ENCODE measurements around the gene EIF4B.

Gene EIF4B

GRCh38 chr12:53078425-53079225 is 72.4 kb downstream of the EIF4B start:
- Histone ChIP-seq H3K36me3 (ENCODE audit: insufficient read depth, low read length) (peaks cover 22% of the 10 kb centered on the region), H4K20me1 (ENCODE audit: insufficient read depth, low read length) (no peaks in the 10 kb centered on the region), H3K27me3 (ENCODE audit: insufficient read depth, low read length, poor library complexity) (no peaks in the 10 kb centered on the region), H3K27ac (ENCODE audit: low read length) (peak overlapping the region; percentile 56), H3K79me2 (ENCODE audit: insufficient read depth, low read length) (peaks cover 9% of the 10 kb centered on the region), H3K9ac (ENCODE audit: low read depth, low read length) (peak overlapping the region; percentile 64), H2AFZ (ENCODE audit: low read depth, low read length) (peak overlapping the region; percentile 72), H3K9me3 (ENCODE audit: insufficient read depth, low read length, severe bottlenecking) (no peaks in the 10 kb centered on the region), H3K4me2 (ENCODE audit: insufficient read depth, low read length) (peak overlapping the region; percentile 82), H3K4me1 (ENCODE audit: insufficient read depth, low read length) (peaks cover 19% of the 10 kb centered on the region), H3K4me3 (ENCODE audit: low read depth in 1 of 2, low read length in 2 of 2) (peak overlapping the region; percentile 51 to 63; a peak in 3 of 4 replicates)
- no peak for DNase-seq
- TF ChIP-seq CTCF (IDR thresholded peaks at IDR 0.05; ENCODE audit: borderline replicate concordance, extremely low read depth, low read length, poor library complexity, severe bottlenecking) (no peak), EZH2 (IDR thresholded peaks at IDR 0.05; ENCODE audit: borderline replicate concordance, low read depth, low read length, severe bottlenecking) (no peak)
- ATAC-seq (ENCODE audit: insufficient read depth, low read depth) = no peak

DNA sequence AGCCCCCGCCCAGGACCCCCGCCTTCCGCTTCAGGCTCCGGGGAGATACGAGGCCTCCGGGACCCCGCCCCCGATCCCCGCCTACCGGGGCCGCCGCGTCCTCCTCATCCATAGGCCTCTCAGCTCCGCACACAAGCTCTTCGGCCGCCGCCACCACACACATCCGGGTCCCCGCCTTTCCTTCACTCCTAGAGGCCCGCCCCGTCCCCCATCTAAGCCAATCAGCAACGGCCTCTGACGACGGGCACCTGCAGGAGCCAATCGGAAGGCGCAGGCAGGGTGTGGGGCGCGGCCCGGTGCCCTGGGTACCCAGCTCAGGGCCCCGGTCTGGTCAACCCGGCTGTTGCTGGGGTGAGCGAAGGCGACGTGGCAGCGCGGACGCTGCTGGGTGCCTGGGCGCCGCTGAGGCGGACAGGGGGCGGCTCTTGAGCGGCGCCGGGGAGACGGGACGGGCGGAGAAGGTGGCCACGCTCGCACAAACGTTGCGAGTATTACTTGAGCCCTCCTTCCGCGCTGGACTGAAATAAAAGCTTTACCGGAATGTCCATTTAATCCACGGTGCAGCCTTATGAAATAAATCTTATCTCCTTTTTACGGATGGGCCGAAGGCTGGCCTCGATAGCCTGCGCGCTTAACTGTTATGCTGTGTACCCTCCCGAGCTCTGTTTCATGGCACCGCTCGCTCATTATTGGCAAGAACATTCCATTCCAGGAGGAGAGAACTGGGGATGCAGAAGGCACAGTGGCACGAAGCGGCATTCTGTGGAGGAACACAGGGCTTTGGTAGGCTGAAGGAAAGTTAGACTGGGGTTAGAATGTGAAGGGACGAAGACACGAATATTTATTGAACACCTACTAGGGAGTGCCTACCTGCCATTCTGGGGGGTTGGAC is 73.2 kb downstream of the EIF4B start, which contains the start of gene SPRYD3:
SPRYD3 (minus strand) TSS at position 165 of the 892 bp plus-strand sequence; CDS start at position 108, 57 bp downstream.
- peak; percentile 98 for ATAC-seq (ENCODE audit: insufficient read depth, low read depth)
- H4K20me1 ChIP-seq (ENCODE audit: insufficient read depth, low read length) = no peaks in the 10 kb centered on the region

DNA sequence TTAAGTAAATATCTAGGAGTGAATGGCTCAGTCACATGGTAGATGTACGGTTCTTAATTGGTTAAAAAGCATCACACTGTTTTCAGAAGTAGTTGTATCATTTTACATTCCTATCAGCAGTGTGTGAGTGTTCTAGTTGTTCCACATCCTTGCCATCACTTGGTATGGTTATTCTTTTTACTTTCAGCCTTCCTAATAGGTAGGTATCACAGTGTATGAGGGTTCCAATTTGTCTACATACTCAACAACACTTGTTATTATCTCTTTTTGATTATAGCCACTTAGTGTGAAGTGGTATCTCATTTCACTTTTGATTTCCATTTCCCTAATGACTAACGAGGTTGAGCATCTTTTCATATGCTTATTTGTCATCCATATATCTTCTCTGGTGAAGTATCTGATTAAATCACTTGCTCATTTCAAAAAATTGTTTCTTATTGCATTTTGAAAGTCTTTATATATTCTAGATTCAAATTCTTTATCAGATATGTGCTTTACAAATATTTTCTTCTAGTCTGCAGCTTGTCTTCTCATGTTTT is 76.5 kb downstream of the EIF4B start:
- Histone ChIP-seq H3K79me2 (ENCODE audit: insufficient read depth, low read length) (peaks cover 9% of the 10 kb centered on the region), H3K4me1 (ENCODE audit: insufficient read depth, low read length) (peaks cover 18% of the 10 kb centered on the region), H3K9ac (ENCODE audit: low read depth, low read length) (no peak overlapping the region), H3K4me2 (ENCODE audit: insufficient read depth, low read length) (no peak overlapping the region), H3K27me3 (ENCODE audit: insufficient read depth, low read length, poor library complexity) (peaks cover 6% of the 10 kb centered on the region), H4K20me1 (ENCODE audit: insufficient read depth, low read length) (no peaks in the 10 kb centered on the region), H3K4me3 (ENCODE audit: low read depth in 1 of 2, low read length in 2 of 2) (no peak overlapping the region), H3K9me3 (ENCODE audit: insufficient read depth, low read length, severe bottlenecking) (no peaks in the 10 kb centered on the region), H3K36me3 (ENCODE audit: insufficient read depth, low read length) (no peaks in the 10 kb centered on the region), H3K27ac (ENCODE audit: low read length) (no peak overlapping the region), H2AFZ (ENCODE audit: low read depth, low read length) (no peak overlapping the region)
- no peak for DNase-seq
- TF ChIP-seq EZH2 (IDR thresholded peaks at IDR 0.05; ENCODE audit: borderline replicate concordance, low read depth, low read length, severe bottlenecking) = no peak
- ATAC-seq (ENCODE audit: insufficient read depth, low read depth) = no peak

More for the DNA sequence above, 73.2 kb downstream of the EIF4B start, which contains the start of gene SPRYD3:
- Histone ChIP-seq H3K4me3 (ENCODE audit: low read depth in 1 of 2, low read length in 2 of 2) (peak within 1 kb of the TSS; percentile 51 to 63; a peak in 3 of 4 replicates), H3K79me2 (ENCODE audit: insufficient read depth, low read length) (peaks cover 9% of the 10 kb centered on the region), H3K36me3 (ENCODE audit: insufficient read depth, low read length) (peaks cover 16% of the 10 kb centered on the region), H3K4me2 (ENCODE audit: insufficient read depth, low read length) (peak within 1 kb of the TSS; percentile 82), H3K4me1 (ENCODE audit: insufficient read depth, low read length) (peaks cover 19% of the 10 kb centered on the region), H2AFZ (ENCODE audit: low read depth, low read length) (peak within 1 kb of the TSS; percentile 93), H3K27ac (ENCODE audit: low read length) (peak within 1 kb of the TSS; percentile 74), H3K27me3 (ENCODE audit: insufficient read depth, low read length, poor library complexity) (no peaks in the 10 kb centered on the region), H3K9me3 (ENCODE audit: insufficient read depth, low read length, severe bottlenecking) (no peaks in the 10 kb centered on the region), H3K9ac (ENCODE audit: low read depth, low read length) (peak within 1 kb of the TSS; percentile 64)
- TF ChIP-seq EZH2 (IDR thresholded peaks at IDR 0.05; ENCODE audit: borderline replicate concordance, low read depth, low read length, severe bottlenecking) (no peak), CTCF (IDR thresholded peaks at IDR 0.05; ENCODE audit: borderline replicate concordance, extremely low read depth, low read length, poor library complexity, severe bottlenecking) (no peak)
- peak; percentile 97 for DNase-seq
